ENCODE measurements around the gene TRIP13.

DNA sequence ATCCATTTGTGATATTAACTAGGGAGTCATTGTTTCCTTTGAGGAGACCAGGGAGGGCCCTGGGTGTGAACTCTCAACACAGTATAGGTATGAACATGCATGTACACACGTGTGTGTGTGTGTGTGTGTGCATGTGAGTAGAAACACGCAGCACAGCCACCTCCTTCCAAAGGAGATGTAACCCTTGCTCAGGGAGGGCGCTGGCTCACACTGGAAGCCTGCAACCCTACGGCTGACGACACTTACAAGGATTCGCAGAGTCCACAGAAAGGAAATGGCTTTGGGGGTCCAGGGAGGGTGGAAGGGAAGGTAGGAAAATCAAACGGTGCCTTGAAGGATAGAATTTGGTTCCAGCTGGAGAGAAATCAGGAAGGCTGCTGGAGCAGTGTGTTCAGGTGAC is 21.9 kb downstream of the TRIP13 start:
- TF ChIP-seq, protein P1, sequence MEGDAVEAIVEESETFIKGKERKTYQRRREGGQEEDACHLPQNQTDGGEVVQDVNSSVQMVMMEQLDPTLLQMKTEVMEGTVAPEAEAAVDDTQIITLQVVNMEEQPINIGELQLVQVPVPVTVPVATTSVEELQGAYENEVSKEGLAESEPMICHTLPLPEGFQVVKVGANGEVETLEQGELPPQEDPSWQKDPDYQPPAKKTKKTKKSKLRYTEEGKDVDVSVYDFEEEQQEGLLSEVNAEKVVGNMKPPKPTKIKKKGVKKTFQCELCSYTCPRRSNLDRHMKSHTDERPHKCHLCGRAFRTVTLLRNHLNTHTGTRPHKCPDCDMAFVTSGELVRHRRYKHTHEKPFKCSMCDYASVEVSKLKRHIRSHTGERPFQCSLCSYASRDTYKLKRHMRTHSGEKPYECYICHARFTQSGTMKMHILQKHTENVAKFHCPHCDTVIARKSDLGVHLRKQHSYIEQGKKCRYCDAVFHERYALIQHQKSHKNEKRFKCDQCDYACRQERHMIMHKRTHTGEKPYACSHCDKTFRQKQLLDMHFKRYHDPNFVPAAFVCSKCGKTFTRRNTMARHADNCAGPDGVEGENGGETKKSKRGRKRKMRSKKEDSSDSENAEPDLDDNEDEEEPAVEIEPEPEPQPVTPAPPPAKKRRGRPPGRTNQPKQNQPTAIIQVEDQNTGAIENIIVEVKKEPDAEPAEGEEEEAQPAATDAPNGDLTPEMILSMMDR (IDR thresholded peaks at IDR 0.05): no peak
- no peak for TF ChIP-seq ZFX (IDR thresholded peaks at IDR 0.05; ENCODE audit: borderline replicate concordance)

Measured in 22Rv1 (cell line).